ENCODE measurements around the gene TCHHL1. TPM values are rescaled to one million over a fixed set of nuclear protein-coding genes. Genes with fewer than 3 reads are reported as not detected.
A peak's percentile ranks its signal among the peaks of the same experiment; 100 is the strongest.

Gene TCHHL1
- total RNA-seq, 1 experiment from 2014 or later, result not detected

DNA sequence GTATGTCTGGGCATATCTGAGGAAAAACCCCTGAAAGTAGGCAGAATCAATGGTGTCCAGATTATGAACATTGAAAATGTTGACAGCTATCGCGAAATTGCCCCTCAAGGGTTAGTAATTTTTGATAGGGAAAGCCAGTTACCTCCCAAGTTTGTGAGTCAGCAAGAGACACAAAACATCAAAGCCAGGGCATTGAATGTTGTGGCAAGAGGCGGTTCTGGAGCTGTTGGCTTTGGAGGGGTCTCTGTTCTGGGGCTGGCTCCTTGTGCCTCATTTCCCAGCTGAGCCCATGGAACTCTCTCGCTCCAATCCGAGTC is 41.5 kb downstream of the TCHHL1 start (continued):
- TF ChIP-seq, protein P1, sequence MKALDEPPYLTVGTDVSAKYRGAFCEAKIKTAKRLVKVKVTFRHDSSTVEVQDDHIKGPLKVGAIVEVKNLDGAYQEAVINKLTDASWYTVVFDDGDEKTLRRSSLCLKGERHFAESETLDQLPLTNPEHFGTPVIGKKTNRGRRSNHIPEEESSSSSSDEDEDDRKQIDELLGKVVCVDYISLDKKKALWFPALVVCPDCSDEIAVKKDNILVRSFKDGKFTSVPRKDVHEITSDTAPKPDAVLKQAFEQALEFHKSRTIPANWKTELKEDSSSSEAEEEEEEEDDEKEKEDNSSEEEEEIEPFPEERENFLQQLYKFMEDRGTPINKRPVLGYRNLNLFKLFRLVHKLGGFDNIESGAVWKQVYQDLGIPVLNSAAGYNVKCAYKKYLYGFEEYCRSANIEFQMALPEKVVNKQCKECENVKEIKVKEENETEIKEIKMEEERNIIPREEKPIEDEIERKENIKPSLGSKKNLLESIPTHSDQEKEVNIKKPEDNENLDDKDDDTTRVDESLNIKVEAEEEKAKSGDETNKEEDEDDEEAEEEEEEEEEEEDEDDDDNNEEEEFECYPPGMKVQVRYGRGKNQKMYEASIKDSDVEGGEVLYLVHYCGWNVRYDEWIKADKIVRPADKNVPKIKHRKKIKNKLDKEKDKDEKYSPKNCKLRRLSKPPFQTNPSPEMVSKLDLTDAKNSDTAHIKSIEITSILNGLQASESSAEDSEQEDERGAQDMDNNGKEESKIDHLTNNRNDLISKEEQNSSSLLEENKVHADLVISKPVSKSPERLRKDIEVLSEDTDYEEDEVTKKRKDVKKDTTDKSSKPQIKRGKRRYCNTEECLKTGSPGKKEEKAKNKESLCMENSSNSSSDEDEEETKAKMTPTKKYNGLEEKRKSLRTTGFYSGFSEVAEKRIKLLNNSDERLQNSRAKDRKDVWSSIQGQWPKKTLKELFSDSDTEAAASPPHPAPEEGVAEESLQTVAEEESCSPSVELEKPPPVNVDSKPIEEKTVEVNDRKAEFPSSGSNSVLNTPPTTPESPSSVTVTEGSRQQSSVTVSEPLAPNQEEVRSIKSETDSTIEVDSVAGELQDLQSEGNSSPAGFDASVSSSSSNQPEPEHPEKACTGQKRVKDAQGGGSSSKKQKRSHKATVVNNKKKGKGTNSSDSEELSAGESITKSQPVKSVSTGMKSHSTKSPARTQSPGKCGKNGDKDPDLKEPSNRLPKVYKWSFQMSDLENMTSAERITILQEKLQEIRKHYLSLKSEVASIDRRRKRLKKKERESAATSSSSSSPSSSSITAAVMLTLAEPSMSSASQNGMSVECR (CRISPR knock-in tag; IDR thresholded peaks at IDR 0.05; ENCODE audit: borderline replicate concordance), result no peak
- TF ChIP-seq, protein P2, sequence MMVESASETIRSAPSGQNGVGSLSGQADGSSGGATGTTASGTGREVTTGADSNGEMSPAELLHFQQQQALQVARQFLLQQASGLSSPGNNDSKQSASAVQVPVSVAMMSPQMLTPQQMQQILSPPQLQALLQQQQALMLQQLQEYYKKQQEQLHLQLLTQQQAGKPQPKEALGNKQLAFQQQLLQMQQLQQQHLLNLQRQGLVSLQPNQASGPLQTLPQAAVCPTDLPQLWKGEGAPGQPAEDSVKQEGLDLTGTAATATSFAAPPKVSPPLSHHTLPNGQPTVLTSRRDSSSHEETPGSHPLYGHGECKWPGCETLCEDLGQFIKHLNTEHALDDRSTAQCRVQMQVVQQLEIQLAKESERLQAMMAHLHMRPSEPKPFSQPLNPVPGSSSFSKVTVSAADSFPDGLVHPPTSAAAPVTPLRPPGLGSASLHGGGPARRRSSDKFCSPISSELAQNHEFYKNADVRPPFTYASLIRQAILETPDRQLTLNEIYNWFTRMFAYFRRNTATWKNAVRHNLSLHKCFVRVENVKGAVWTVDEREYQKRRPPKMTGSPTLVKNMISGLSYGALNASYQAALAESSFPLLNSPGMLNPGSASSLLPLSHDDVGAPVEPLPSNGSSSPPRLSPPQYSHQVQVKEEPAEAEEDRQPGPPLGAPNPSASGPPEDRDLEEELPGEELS (CRISPR knock-in tag; IDR thresholded peaks at IDR 0.05), result no peak
- TF ChIP-seq HMGA2 (CRISPR knock-in tag; IDR thresholded peaks at IDR 0.05), result no peak

DNA sequence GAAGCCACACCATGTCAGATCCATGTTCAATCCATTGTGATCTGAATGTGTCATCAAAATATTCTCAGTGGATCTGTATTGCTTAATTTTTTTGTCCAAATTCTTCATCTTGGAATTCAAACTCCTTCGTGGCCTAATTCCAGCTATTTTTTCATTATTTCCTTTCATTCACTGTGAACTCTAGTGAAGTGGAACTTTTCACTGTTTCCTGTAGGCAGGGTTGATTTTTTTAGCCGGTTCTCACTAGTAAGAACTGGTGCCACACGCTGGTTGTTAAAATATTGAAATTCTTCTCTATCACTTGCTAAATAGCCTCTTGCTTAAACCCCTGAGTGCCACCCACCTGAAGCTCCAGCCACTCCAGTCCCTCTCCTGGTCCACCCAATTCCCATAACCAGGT is 44.5 kb downstream of the TCHHL1 start:
- Mint-ChIP-seq H3K9me3 (no peaks in the 10 kb centered on the region), H3K27me3 (ENCODE audit: low read depth) (peaks cover 2% of the 10 kb centered on the region; the same call in 1 of the 2 replicates), H3K36me3 (no peaks in the 10 kb centered on the region), H3K4me1 (peaks cover 39% of the 10 kb centered on the region), H3K4me3 (peak overlapping the region; percentile 9; the same call in 1 of the 2 replicates), H3K27ac (peak overlapping the region; percentile 92)
- POLR2A ChIA-PET, result interaction anchor here (0.6 kb wide), 1 partner anchor 21 kb away, joined by 8 read pairs; no protein-coding TSS in a partner anchor
- no peak for TF ChIP-seq TEAD1 (CRISPR knock-in tag; IDR thresholded peaks at IDR 0.05)
- TF ChIP-seq, protein P3, sequence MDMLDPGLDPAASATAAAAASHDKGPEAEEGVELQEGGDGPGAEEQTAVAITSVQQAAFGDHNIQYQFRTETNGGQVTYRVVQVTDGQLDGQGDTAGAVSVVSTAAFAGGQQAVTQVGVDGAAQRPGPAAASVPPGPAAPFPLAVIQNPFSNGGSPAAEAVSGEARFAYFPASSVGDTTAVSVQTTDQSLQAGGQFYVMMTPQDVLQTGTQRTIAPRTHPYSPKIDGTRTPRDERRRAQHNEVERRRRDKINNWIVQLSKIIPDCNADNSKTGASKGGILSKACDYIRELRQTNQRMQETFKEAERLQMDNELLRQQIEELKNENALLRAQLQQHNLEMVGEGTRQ (CRISPR knock-in tag; IDR thresholded peaks at IDR 0.05), result no peak
- TF ChIP-seq CREM (CRISPR knock-in tag; IDR thresholded peaks at IDR 0.05), result no peak
- TF ChIP-seq, protein P4, sequence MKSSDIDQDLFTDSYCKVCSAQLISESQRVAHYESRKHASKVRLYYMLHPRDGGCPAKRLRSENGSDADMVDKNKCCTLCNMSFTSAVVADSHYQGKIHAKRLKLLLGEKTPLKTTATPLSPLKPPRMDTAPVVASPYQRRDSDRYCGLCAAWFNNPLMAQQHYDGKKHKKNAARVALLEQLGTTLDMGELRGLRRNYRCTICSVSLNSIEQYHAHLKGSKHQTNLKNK (CRISPR knock-in tag; IDR thresholded peaks at IDR 0.05), result no peak
- TF ChIP-seq, protein P5, sequence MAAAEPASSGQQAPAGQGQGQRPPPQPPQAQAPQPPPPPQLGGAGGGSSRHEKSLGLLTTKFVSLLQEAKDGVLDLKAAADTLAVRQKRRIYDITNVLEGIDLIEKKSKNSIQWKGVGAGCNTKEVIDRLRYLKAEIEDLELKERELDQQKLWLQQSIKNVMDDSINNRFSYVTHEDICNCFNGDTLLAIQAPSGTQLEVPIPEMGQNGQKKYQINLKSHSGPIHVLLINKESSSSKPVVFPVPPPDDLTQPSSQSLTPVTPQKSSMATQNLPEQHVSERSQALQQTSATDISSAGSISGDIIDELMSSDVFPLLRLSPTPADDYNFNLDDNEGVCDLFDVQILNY (CRISPR knock-in tag; IDR thresholded peaks at IDR 0.05), result no peak
- TF ChIP-seq ZNF416 (CRISPR knock-in tag; IDR thresholded peaks at IDR 0.05), result no peak
- no peak for TF ChIP-seq GABPB1 (CRISPR knock-in tag; IDR thresholded peaks at IDR 0.05)
- TF ChIP-seq, protein P6, sequence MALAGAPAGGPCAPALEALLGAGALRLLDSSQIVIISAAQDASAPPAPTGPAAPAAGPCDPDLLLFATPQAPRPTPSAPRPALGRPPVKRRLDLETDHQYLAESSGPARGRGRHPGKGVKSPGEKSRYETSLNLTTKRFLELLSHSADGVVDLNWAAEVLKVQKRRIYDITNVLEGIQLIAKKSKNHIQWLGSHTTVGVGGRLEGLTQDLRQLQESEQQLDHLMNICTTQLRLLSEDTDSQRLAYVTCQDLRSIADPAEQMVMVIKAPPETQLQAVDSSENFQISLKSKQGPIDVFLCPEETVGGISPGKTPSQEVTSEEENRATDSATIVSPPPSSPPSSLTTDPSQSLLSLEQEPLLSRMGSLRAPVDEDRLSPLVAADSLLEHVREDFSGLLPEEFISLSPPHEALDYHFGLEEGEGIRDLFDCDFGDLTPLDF (CRISPR knock-in tag; IDR thresholded peaks at IDR 0.05), result no peak
- no peak for TF ChIP-seq SMAD3 (CRISPR knock-in tag; IDR thresholded peaks at IDR 0.05; ENCODE audit: borderline replicate concordance)
- TF ChIP-seq RORB (CRISPR knock-in tag; IDR thresholded peaks at IDR 0.05), result no peak
- no peak for TF ChIP-seq KAT7 (CRISPR knock-in tag; IDR thresholded peaks at IDR 0.05; ENCODE audit: borderline replicate concordance)
- no peak for TF ChIP-seq FOXK1 (CRISPR knock-in tag; IDR thresholded peaks at IDR 0.05)
- TF ChIP-seq, protein P7, sequence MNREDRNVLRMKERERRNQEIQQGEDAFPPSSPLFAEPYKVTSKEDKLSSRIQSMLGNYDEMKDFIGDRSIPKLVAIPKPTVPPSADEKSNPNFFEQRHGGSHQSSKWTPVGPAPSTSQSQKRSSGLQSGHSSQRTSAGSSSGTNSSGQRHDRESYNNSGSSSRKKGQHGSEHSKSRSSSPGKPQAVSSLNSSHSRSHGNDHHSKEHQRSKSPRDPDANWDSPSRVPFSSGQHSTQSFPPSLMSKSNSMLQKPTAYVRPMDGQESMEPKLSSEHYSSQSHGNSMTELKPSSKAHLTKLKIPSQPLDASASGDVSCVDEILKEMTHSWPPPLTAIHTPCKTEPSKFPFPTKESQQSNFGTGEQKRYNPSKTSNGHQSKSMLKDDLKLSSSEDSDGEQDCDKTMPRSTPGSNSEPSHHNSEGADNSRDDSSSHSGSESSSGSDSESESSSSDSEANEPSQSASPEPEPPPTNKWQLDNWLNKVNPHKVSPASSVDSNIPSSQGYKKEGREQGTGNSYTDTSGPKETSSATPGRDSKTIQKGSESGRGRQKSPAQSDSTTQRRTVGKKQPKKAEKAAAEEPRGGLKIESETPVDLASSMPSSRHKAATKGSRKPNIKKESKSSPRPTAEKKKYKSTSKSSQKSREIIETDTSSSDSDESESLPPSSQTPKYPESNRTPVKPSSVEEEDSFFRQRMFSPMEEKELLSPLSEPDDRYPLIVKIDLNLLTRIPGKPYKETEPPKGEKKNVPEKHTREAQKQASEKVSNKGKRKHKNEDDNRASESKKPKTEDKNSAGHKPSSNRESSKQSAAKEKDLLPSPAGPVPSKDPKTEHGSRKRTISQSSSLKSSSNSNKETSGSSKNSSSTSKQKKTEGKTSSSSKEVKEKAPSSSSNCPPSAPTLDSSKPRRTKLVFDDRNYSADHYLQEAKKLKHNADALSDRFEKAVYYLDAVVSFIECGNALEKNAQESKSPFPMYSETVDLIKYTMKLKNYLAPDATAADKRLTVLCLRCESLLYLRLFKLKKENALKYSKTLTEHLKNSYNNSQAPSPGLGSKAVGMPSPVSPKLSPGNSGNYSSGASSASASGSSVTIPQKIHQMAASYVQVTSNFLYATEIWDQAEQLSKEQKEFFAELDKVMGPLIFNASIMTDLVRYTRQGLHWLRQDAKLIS (CRISPR knock-in tag; IDR thresholded peaks at IDR 0.05; ENCODE audit: borderline replicate concordance), result no peak
- TF ChIP-seq, protein P8, sequence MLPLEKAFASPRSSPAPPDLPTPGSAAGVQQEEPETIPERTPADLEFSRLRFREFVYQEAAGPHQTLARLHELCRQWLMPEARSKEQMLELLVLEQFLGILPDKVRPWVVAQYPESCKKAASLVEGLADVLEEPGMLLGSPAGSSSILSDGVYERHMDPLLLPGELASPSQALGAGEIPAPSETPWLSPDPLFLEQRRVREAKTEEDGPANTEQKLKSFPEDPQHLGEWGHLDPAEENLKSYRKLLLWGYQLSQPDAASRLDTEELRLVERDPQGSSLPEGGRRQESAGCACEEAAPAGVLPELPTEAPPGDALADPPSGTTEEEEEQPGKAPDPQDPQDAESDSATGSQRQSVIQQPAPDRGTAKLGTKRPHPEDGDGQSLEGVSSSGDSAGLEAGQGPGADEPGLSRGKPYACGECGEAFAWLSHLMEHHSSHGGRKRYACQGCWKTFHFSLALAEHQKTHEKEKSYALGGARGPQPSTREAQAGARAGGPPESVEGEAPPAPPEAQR (CRISPR knock-in tag; IDR thresholded peaks at IDR 0.05), result no peak
- TF ChIP-seq SOX15 (CRISPR knock-in tag; IDR thresholded peaks at IDR 0.05), result no peak
- no peak for TF ChIP-seq GTF2I (CRISPR knock-in tag; conservative IDR thresholded peaks at IDR 0.05)
- no peak for DNase-seq (ENCODE audit: low spot score)
- CTCF ChIA-PET, result interaction anchor here (0.5 to 2.4 kb wide), 7 partner anchors 7 to 1243 kb away, joined by 3 to 24 read pairs (median 5); partner anchors contain the start of gene S100A11
- ATAC-seq, result no peak

Measured in WTC11 (cell line).